Chondrocyte (in vitro differentiated cells): ENCODE data around the gene GIPC2. TPM values are rescaled to one million over a fixed set of nuclear protein-coding genes. Genes with fewer than 3 reads are reported as not detected.

Experiments
- DNase-seq: peaks from one replicate; pipeline ENCODE4 v3.0.0; 2021; ENCODE audit warnings: mixed read lengths, low spot score
- H3K27ac Mint-ChIP-seq: one replicate; pipeline ENCODE4 v1.8.0; 2021; ENCODE audit warnings: mild to moderate bottlenecking, moderate library complexity, mixed read lengths; ENCODE audit not compliant: unreplicated experiment
- H3K27me3 Mint-ChIP-seq: 2 replicates; pipeline ENCODE4 v1.8.0; 2021; ENCODE audit warnings: low read depth, mixed read lengths
- H3K36me3 Mint-ChIP-seq: 2 replicates; pipeline ENCODE4 v1.8.0; 2021; ENCODE audit warnings: low read depth, mixed read lengths
- H3K4me1 Mint-ChIP-seq: 2 replicates; pipeline ENCODE4 v1.8.0; 2021; ENCODE audit warnings: low read depth, mild to moderate bottlenecking, mixed read lengths
- H3K4me3 Mint-ChIP-seq: one replicate; pipeline ENCODE4 v1.8.0; 2021; ENCODE audit warnings: mild to moderate bottlenecking, moderate library complexity, mixed read lengths; ENCODE audit not compliant: unreplicated experiment
- H3K9me3 Mint-ChIP-seq: 2 replicates; pipeline ENCODE4 v1.8.0; 2021; ENCODE audit warnings: low read depth, mixed read lengths
- total RNA-seq: library from RNA; stranded (reverse); gene quantifications from 3 replicates; pipeline ENCODE4 v1.2.1, GENCODE V29; 2021
- TF ChIP-seq, protein P1 (sequence below): fragments of 200-600 bp; sonication (generic); IDR thresholded peaks from 2 replicates; pipeline ENCODE4 v1.5.0; 2021; ENCODE audit warnings: antibody characterized with exemption, mild to moderate bottlenecking, moderate library complexity

GIPC2 gene
- total RNA-seq, 1 donor from 2014 or later, result 0.15 TPM

DNA sequence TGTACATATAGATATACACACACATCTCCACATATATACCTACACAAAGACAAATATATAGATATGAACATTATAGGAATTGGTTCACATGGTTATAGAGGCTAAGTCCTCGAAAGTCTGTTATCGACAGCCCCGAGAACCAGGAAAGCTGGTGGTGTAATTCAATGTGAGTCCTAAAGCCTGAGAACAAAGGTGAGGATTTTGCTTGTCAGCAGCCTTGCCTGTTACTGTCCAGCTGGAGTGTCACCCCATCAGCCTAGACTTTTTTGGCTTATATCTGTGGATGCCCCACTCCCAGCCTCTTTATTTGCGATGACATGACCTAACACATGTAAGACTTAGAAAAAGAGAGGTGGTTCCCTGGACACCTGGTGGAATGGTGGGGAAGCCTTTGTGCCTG lies 97.0 kb downstream of the GIPC2 start:
- Mint-ChIP-seq H3K9me3 (no peaks in the 10 kb centered on the region), H3K27me3 (peaks cover 4% of the 10 kb centered on the region), H3K4me3 (no peak overlapping the region), H3K4me1 (no peaks in the 10 kb centered on the region), H3K27ac (no peak overlapping the region), H3K36me3 (no peaks in the 10 kb centered on the region)
- DNase-seq, result no peak
- TF ChIP-seq, protein P1, sequence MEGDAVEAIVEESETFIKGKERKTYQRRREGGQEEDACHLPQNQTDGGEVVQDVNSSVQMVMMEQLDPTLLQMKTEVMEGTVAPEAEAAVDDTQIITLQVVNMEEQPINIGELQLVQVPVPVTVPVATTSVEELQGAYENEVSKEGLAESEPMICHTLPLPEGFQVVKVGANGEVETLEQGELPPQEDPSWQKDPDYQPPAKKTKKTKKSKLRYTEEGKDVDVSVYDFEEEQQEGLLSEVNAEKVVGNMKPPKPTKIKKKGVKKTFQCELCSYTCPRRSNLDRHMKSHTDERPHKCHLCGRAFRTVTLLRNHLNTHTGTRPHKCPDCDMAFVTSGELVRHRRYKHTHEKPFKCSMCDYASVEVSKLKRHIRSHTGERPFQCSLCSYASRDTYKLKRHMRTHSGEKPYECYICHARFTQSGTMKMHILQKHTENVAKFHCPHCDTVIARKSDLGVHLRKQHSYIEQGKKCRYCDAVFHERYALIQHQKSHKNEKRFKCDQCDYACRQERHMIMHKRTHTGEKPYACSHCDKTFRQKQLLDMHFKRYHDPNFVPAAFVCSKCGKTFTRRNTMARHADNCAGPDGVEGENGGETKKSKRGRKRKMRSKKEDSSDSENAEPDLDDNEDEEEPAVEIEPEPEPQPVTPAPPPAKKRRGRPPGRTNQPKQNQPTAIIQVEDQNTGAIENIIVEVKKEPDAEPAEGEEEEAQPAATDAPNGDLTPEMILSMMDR, result no peak

DNA sequence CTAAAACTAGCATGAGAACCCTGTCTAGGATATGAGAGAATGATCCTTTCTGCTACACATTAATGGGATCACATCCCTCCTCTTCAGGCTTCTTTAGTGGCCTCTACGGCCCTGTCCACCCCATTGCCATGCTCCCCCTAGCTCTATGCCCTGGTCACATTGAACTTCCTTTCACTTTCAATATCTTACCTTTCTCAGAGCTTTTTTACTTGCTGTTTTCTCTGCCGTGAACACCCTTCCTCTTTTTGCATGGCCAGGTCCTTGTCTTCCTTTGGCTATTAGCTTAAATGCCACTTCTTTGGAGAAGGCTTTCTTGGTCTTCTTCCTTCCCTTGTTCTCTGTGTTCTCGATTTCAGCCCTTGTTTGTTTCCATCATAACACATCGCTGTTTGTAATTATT lies 97.4 kb downstream of the GIPC2 start:
- peaks cover 6% of the 10 kb centered on the region for H3K27me3 Mint-ChIP-seq

DNA sequence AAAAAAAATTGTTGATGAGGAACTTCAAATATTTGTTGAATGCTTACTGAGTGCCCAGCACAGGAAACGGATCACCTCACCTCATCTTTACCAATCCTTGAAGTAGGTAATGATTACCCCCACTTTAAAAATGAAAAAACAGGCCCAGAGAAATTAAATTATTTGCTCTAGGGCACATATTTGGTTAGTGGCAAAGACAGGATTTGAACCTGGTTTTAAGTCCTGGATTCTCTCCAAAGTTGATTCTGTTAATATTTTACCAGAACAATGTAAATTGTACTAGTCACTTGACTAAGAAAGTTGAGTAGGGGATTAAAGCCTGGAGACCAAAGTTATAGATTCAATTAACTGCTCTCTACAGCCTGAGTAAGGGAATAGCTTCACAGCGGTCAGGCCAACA lies 97.9 kb downstream of the GIPC2 start:
- no peak for DNase-seq
- Mint-ChIP-seq H3K4me3 (no peak overlapping the region), H3K36me3 (no peaks in the 10 kb centered on the region), H3K4me1 (no peaks in the 10 kb centered on the region), H3K9me3 (no peaks in the 10 kb centered on the region), H3K27me3 (peaks cover 10% of the 10 kb centered on the region), H3K27ac (no peak overlapping the region)
- TF ChIP-seq, protein P1, result no peak

More for the DNA sequence above, 97.4 kb downstream of the GIPC2 start:
- no peak for DNase-seq
- Mint-ChIP-seq H3K36me3 (no peaks in the 10 kb centered on the region), H3K4me1 (no peaks in the 10 kb centered on the region), H3K4me3 (no peak overlapping the region), H3K9me3 (no peaks in the 10 kb centered on the region), H3K27ac (no peak overlapping the region)
- TF ChIP-seq, protein P1, result no peak

GRCh38 chr1:78145105-78145580 lies 99.4 kb downstream of the GIPC2 start:
- TF ChIP-seq, protein P1, result peak; percentile 93
- no peak overlapping the region for H3K4me3 Mint-ChIP-seq
- peaks cover 15% of the 10 kb centered on the region for H3K27me3 Mint-ChIP-seq

GRCh38 chr1:78146205-78146771 lies 100.5 kb downstream of the GIPC2 start:
- DNase-seq, result no peak
- Mint-ChIP-seq H3K4me1 (no peaks in the 10 kb centered on the region), H3K36me3 (no peaks in the 10 kb centered on the region), H3K4me3 (no peak overlapping the region), H3K27me3 (peaks cover 15% of the 10 kb centered on the region), H3K27ac (no peak overlapping the region), H3K9me3 (peaks cover 4% of the 10 kb centered on the region)
- TF ChIP-seq, protein P1, result no peak

More at GRCh38 chr1:78145105-78145580, 99.4 kb downstream of the GIPC2 start:
- H3K9me3 Mint-ChIP-seq, result peaks cover 4% of the 10 kb centered on the region
- H3K27ac Mint-ChIP-seq, result no peak overlapping the region
- H3K36me3 Mint-ChIP-seq, result no peaks in the 10 kb centered on the region
- no peak for DNase-seq
- no peaks in the 10 kb centered on the region for H3K4me1 Mint-ChIP-seq
